Liver (tissue), 9 donors: ENCODE measurements around the gene LDLRAD4. TPM values are rescaled to one million over a fixed set of nuclear protein-coding genes. Genes with fewer than 3 reads are reported as not detected.

ENCODE experiments used
- DNase-seq: peaks from one replicate; pipeline ENCODE4 v3.0.0-alpha.2; 2017; ENCODE audit warnings: low spot score
- H3K27ac ChIP-seq, 2 donors: one replicate each; pipeline ENCODE4 v1.7.0; 2013; ENCODE audit warnings: inconsistent platforms in 2 of 2, low read length in 2 of 2, control low read depth in 1 of 2, low read depth in 1 of 2, mild to moderate bottlenecking in 1 of 2
- H3K27me3 ChIP-seq, 4 donors: one replicate each; pipeline versions ENCODE4 v1.6.1 to v1.7.0; 2013; ENCODE audit warnings: low read length in 3 of 4, inconsistent platforms in 1 of 4, mild to moderate bottlenecking in 1 of 4, moderate library complexity in 1 of 4; ENCODE audit not compliant: control insufficient read depth in 4 of 4, insufficient read depth in 4 of 4
- H3K36me3 ChIP-seq, 4 donors: one replicate each; pipeline versions ENCODE4 v1.6.1 to v1.7.0; 2013; ENCODE audit warnings: low read length in 3 of 4, mild to moderate bottlenecking in 3 of 4, low read depth in 1 of 4, moderate library complexity in 1 of 4; ENCODE audit not compliant: control insufficient read depth in 4 of 4, insufficient read depth in 3 of 4
- H3K4me1 ChIP-seq, 4 donors: one replicate each; pipeline versions ENCODE4 v1.6.1 to v1.7.0; 2013; ENCODE audit warnings: low read length in 3 of 4, mild to moderate bottlenecking in 3 of 4, moderate library complexity in 1 of 4; ENCODE audit not compliant: control insufficient read depth in 4 of 4, insufficient read depth in 4 of 4
- H3K4me3 ChIP-seq, 3 donors: one replicate each; pipeline versions ENCODE4 v1.6.1 to v1.7.0; 2013; ENCODE audit warnings: low read length in 3 of 3, control low read depth in 1 of 3, low read depth in 1 of 3, mild to moderate bottlenecking in 1 of 3
- H3K9ac ChIP-seq, 2 donors: one replicate each; pipeline ENCODE4 v1.7.0; 2013; ENCODE audit warnings: low read length in 2 of 2, mild to moderate bottlenecking in 2 of 2, moderate library complexity in 2 of 2, control low read depth in 1 of 2, low read depth in 1 of 2
- H3K9me3 ChIP-seq, 4 donors: one replicate each; pipeline versions ENCODE4 v1.6.1 to v1.7.0; 2013; ENCODE audit warnings: low read length in 3 of 4; ENCODE audit not compliant: control insufficient read depth in 4 of 4
- EGR1 ChIP-seq, 2 donors: IDR thresholded peaks; 2 replicates each; pipeline ENCODE4 v1.6.1; 2016 to 2018; ENCODE audit warnings: antibody characterized with exemption in 2 of 2, low read depth in 2 of 2
- FOXA1 ChIP-seq: IDR thresholded peaks from 2 replicates; pipeline ENCODE4 v1.6.1; 2016; ENCODE audit warnings: antibody characterized with exemption
- FOXA2 ChIP-seq: IDR thresholded peaks from 2 replicates; pipeline ENCODE4 v1.6.1; 2016; ENCODE audit warnings: antibody characterized with exemption
- GABPA ChIP-seq, 2 donors: IDR thresholded peaks in 1 of 2; conservative IDR thresholded peaks in 1 of 2; 2 replicates each; pipeline ENCODE4 v1.6.1; 2016; ENCODE audit warnings: antibody characterized with exemption in 2 of 2, mild to moderate bottlenecking in 1 of 2, moderate library complexity in 1 of 2
- HNF4A ChIP-seq, 2 donors: conservative IDR thresholded peaks; 2 replicates each; pipeline ENCODE4 v1.6.1; 2016; ENCODE audit warnings: antibody characterized with exemption in 2 of 2, mild to moderate bottlenecking in 2 of 2
- HNF4G ChIP-seq: IDR thresholded peaks from 2 replicates; pipeline ENCODE4 v1.6.1; 2016; ENCODE audit warnings: antibody characterized with exemption
- JUND ChIP-seq, 2 donors: IDR thresholded peaks; 2 replicates each; pipeline ENCODE4 v1.6.1; 2016; ENCODE audit warnings: antibody characterized with exemption in 2 of 2
- NR2F2 ChIP-seq: IDR thresholded peaks from 2 replicates; pipeline ENCODE4 v1.6.1; 2016; ENCODE audit warnings: antibody characterized with exemption
- RAD21 ChIP-seq, 2 donors: IDR thresholded peaks; 2 replicates each; pipeline ENCODE4 v1.6.1; 2016; ENCODE audit warnings: antibody characterized with exemption in 2 of 2, mild to moderate bottlenecking in 2 of 2
- SP1 ChIP-seq: IDR thresholded peaks from 2 replicates; pipeline ENCODE4 v1.6.1; 2018; ENCODE audit warnings: antibody characterized with exemption, mild to moderate bottlenecking
- WGBS: extraction: QIAGEN DNeasy Blood & Tissue Kit; methylation state at CpG from one replicate; pipeline ENCODE4 v1.1.7; 2013; 5-methylcytosine and 5-hydroxymethylcytosine counted together
- polyA plus RNA-seq, 2 donors: library from polyadenylated mRNA; stranded (reverse) in 1 of 2; unstranded in 1 of 2; fragments of 200-250 nt in 1 of 2; fragments of >200 nt in 1 of 2; fragmentation: Nextera tagmentation in 1 of 2; extraction: Ambion mirVana in 1 of 2; gene quantifications; one replicate each; pipeline versions ENCODE4 v1.2.1 to v1.2.3, GENCODE V29; 2013 to 2015
- total RNA-seq, 2 donors: library from RNA; depleted of rRNA; stranded (reverse); fragments of >200 nt; gene quantifications; one replicate each; pipeline ENCODE4 v1.2.3, GENCODE V29; 2014
- TF ChIP-seq, protein P1 (sequence below): IDR thresholded peaks from 2 replicates; pipeline ENCODE4 v1.6.1; 2016; ENCODE audit warnings: antibody characterized with exemption, mild to moderate bottlenecking
- TF ChIP-seq, protein P2 (sequence below): IDR thresholded peaks from 2 replicates; pipeline ENCODE4 v1.6.1; 2016; ENCODE audit warnings: antibody characterized with exemption
- TF ChIP-seq, protein P3 (sequence below): fragments of 150-350 bp; IDR thresholded peaks from 2 replicates; pipeline ENCODE4 v1.5.1; 2017; ENCODE audit warnings: improper control_type of control experiment, low read depth, low read length; ENCODE audit not compliant: missing input control
- TF ChIP-seq, protein P4 (sequence below): IDR thresholded peaks from 2 replicates; pipeline ENCODE4 v1.6.1; 2016; ENCODE audit warnings: antibody characterized with exemption
- donor health status: healthy.
- donor health status: healthy.
- donor health status: healthy.
- donor health status: healthy.
- donor health status: healthy.

The LDLRAD4 gene
- total and polyA plus RNA-seq, 4 donors, result 4.8 to 41.7 (median 12.7) TPM

DNA sequence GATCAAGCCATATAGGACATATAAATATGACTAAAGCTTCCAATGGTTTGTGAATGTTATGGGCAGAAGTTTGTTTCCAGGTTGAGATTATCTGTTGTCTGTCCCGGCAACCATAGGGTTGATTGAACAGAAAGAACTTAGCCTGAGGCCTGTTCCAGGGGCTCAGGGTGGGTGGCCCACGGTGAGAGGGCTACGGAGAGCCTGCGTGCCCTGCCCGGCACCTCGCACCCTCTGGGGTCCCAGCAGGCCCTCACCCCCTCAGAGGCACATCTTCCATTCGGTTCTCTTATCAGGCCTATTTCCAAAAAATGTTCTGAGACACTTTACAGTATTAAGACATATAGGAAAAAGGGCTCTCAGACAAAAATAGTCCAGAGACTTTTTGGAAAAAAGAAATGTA is 40.4 kb upstream of the LDLRAD4 start (continued):
- TF ChIP-seq, protein P1, sequence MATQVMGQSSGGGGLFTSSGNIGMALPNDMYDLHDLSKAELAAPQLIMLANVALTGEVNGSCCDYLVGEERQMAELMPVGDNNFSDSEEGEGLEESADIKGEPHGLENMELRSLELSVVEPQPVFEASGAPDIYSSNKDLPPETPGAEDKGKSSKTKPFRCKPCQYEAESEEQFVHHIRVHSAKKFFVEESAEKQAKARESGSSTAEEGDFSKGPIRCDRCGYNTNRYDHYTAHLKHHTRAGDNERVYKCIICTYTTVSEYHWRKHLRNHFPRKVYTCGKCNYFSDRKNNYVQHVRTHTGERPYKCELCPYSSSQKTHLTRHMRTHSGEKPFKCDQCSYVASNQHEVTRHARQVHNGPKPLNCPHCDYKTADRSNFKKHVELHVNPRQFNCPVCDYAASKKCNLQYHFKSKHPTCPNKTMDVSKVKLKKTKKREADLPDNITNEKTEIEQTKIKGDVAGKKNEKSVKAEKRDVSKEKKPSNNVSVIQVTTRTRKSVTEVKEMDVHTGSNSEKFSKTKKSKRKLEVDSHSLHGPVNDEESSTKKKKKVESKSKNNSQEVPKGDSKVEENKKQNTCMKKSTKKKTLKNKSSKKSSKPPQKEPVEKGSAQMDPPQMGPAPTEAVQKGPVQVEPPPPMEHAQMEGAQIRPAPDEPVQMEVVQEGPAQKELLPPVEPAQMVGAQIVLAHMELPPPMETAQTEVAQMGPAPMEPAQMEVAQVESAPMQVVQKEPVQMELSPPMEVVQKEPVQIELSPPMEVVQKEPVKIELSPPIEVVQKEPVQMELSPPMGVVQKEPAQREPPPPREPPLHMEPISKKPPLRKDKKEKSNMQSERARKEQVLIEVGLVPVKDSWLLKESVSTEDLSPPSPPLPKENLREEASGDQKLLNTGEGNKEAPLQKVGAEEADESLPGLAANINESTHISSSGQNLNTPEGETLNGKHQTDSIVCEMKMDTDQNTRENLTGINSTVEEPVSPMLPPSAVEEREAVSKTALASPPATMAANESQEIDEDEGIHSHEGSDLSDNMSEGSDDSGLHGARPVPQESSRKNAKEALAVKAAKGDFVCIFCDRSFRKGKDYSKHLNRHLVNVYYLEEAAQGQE, result no peak

DNA sequence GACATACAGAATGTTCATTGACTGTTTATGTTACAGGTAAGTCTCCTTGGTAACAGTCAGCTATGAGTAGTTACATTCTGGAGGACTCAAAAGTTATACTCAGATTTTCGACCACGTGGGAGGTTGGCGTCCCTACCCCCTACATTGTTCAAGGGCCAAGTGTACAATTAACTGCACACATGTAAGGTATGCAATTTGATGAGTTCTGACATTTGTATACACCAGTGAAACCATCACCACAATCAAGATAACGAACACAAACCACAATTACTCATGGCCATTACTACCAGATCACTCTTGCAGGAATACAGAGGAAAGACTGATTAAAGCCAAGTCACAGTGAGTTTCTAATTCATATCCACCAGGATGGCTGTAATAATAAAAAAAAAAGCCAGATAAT is 39.6 kb upstream of the LDLRAD4 start:
- Histone ChIP-seq H3K27me3 (no peaks in the 10 kb centered on the region), H3K36me3 (no peaks in the 10 kb centered on the region), H3K27ac (peak overlapping the region; percentile 91 to 92), H3K4me3 (no peak overlapping the region), H3K4me1 (peaks cover 9 to 59% (median 28%) of the 10 kb centered on the region in 4 donors), H3K9ac (peak overlapping the region in 1 of 2 donors; percentile 17), H3K9me3 (no peaks in the 10 kb centered on the region)
- 86% methylated on average over 4 of the region's 4 CpGs for WGBS
- TF ChIP-seq NR2F2 (no peak), SP1 (no peak), JUND (IDR thresholded peaks at IDR 0.05) (no peak), GABPA (IDR thresholded peaks at IDR 0.05 in 1 of 2, conservative IDR thresholded peaks at IDR 0.05 in 1 of 2) (no peak), FOXA1 (no peak), EGR1 (IDR thresholded peaks at IDR 0.05; ENCODE audit: low read depth in 2 of 2) (no peak), HNF4G (no peak), RAD21 (IDR thresholded peaks at IDR 0.05) (no peak), FOXA2 (no peak), HNF4A (conservative IDR thresholded peaks at IDR 0.05) (no peak)
- TF ChIP-seq, protein P2, sequence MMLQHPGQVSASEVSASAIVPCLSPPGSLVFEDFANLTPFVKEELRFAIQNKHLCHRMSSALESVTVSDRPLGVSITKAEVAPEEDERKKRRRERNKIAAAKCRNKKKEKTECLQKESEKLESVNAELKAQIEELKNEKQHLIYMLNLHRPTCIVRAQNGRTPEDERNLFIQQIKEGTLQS, result no peak
- TF ChIP-seq, protein P3, sequence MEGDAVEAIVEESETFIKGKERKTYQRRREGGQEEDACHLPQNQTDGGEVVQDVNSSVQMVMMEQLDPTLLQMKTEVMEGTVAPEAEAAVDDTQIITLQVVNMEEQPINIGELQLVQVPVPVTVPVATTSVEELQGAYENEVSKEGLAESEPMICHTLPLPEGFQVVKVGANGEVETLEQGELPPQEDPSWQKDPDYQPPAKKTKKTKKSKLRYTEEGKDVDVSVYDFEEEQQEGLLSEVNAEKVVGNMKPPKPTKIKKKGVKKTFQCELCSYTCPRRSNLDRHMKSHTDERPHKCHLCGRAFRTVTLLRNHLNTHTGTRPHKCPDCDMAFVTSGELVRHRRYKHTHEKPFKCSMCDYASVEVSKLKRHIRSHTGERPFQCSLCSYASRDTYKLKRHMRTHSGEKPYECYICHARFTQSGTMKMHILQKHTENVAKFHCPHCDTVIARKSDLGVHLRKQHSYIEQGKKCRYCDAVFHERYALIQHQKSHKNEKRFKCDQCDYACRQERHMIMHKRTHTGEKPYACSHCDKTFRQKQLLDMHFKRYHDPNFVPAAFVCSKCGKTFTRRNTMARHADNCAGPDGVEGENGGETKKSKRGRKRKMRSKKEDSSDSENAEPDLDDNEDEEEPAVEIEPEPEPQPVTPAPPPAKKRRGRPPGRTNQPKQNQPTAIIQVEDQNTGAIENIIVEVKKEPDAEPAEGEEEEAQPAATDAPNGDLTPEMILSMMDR, result no peak
- TF ChIP-seq, protein P4, sequence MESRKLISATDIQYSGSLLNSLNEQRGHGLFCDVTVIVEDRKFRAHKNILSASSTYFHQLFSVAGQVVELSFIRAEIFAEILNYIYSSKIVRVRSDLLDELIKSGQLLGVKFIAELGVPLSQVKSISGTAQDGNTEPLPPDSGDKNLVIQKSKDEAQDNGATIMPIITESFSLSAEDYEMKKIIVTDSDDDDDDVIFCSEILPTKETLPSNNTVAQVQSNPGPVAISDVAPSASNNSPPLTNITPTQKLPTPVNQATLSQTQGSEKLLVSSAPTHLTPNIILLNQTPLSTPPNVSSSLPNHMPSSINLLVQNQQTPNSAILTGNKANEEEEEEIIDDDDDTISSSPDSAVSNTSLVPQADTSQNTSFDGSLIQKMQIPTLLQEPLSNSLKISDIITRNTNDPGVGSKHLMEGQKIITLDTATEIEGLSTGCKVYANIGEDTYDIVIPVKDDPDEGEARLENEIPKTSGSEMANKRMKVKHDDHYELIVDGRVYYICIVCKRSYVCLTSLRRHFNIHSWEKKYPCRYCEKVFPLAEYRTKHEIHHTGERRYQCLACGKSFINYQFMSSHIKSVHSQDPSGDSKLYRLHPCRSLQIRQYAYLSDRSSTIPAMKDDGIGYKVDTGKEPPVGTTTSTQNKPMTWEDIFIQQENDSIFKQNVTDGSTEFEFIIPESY, result no peak
- DNase-seq, result no peak
